ENCODE results near the gene IMPDH1.
A peak's percentile ranks its signal among the peaks of the same experiment; 100 is the strongest.

Gene IMPDH1

GRCh38 chr7:128448751-128449302 is 39.0 kb upstream of the IMPDH1 start:
- H3K4ac ChIP-seq (ENCODE audit: low read length): no peak overlapping the region
- no CpG with 5 or more reads among the region's 6 CpGs for WGBS, 2 donors (ENCODE audit: extremely low coverage in 2 of 2, insufficient read length in 2 of 2, insufficient replicate concordance in 1 of 2)
- H2BK5ac ChIP-seq (ENCODE audit: low read length): no peak overlapping the region
- no peaks in the 10 kb centered on the region for H3K9me3 ChIP-seq (replicated peaks in 1 of 2; ENCODE audit: control insufficient read depth in 2 of 2, insufficient read depth in 1 of 2, low read depth in 1 of 2, low read length in 2 of 2)
- H3K4me3 ChIP-seq (ENCODE audit: low read length in 2 of 2): no peak overlapping the region
- no peaks in the 10 kb centered on the region for H3K36me3 ChIP-seq (replicated peaks in 1 of 2; ENCODE audit: control insufficient read depth in 2 of 2, insufficient read depth in 2 of 2, low read length in 2 of 2)
- H2BK12ac ChIP-seq (ENCODE audit: low read length): no peak overlapping the region
- DNase-seq (ENCODE audit: low spot score): no peak
- no peak overlapping the region for H2AK5ac ChIP-seq (ENCODE audit: low read depth, low read length)
- H4K91ac ChIP-seq (ENCODE audit: low read depth, low read length, poor library complexity): no peak overlapping the region
- no peak overlapping the region for H3K27ac ChIP-seq (replicated peaks; ENCODE audit: low read length)
- H3K23ac ChIP-seq (ENCODE audit: low read depth, low read length, poor library complexity): no peak overlapping the region
- H3K18ac ChIP-seq (ENCODE audit: low read length): no peak overlapping the region
- H3K4me1 ChIP-seq (ENCODE audit: control insufficient read depth in 2 of 2, insufficient read depth in 1 of 2, low read depth in 1 of 2, low read length in 2 of 2): no peaks in the 10 kb centered on the region
- H3K27me3 ChIP-seq (ENCODE audit: control insufficient read depth in 3 of 3, insufficient read depth in 3 of 3, low read depth in 1 of 3, low read length in 3 of 3): peaks cover 0 to 37% (median 0%) of the 10 kb centered on the region in 3 experiments
- no peak overlapping the region for H2BK120ac ChIP-seq (ENCODE audit: low read depth, low read length)
- no peak overlapping the region for H3K4me2 ChIP-seq (ENCODE audit: insufficient read depth, low read length, poor library complexity, severe bottlenecking)
- H2AFZ ChIP-seq (ENCODE audit: low read length): no peak overlapping the region
- no peak overlapping the region for H3K14ac ChIP-seq (ENCODE audit: low read length)
- no peak overlapping the region for H2BK15ac ChIP-seq (ENCODE audit: low read length)
- H3K9ac ChIP-seq (ENCODE audit: low read depth, low read length, poor library complexity): no peak overlapping the region
- H4K8ac ChIP-seq (ENCODE audit: low read depth, low read length): no peak overlapping the region
- no peaks in the 10 kb centered on the region for H3K79me1 ChIP-seq (ENCODE audit: low read depth, low read length)

- no peaks in the 10 kb centered on the region for H3K4me1 ChIP-seq (ENCODE audit: control insufficient read depth in 2 of 2, insufficient read depth in 1 of 2, low read depth in 1 of 2, low read length in 2 of 2)
- DNase-seq (ENCODE audit: low spot score): no peak
- H2AK5ac ChIP-seq (ENCODE audit: low read depth, low read length): no peak overlapping the region
- H3K18ac ChIP-seq (ENCODE audit: low read length): no peak overlapping the region
- H3K23ac ChIP-seq (ENCODE audit: low read depth, low read length, poor library complexity): no peak overlapping the region
- H3K36me3 ChIP-seq (replicated peaks in 1 of 2; ENCODE audit: control insufficient read depth in 2 of 2, insufficient read depth in 2 of 2, low read length in 2 of 2): no peaks in the 10 kb centered on the region
- no peak overlapping the region for H3K4ac ChIP-seq (ENCODE audit: low read length)
- no peak overlapping the region for H2BK5ac ChIP-seq (ENCODE audit: low read length)
- no peak overlapping the region for H4K91ac ChIP-seq (ENCODE audit: low read depth, low read length, poor library complexity)
- H3K9me3 ChIP-seq (replicated peaks in 1 of 2; ENCODE audit: control insufficient read depth in 2 of 2, insufficient read depth in 1 of 2, low read depth in 1 of 2, low read length in 2 of 2): no peaks in the 10 kb centered on the region
- no peaks in the 10 kb centered on the region for H3K79me1 ChIP-seq (ENCODE audit: low read depth, low read length)
- H2BK12ac ChIP-seq (ENCODE audit: low read length): no peak overlapping the region
- no peak overlapping the region for H3K14ac ChIP-seq (ENCODE audit: low read length)
- H4K8ac ChIP-seq (ENCODE audit: low read depth, low read length): no peak overlapping the region
- no peak overlapping the region for H3K4me2 ChIP-seq (ENCODE audit: insufficient read depth, low read length, poor library complexity, severe bottlenecking)
- peaks cover 0 to 44% (median 0%) of the 10 kb centered on the region in 3 experiments for H3K27me3 ChIP-seq (ENCODE audit: control insufficient read depth in 3 of 3, insufficient read depth in 3 of 3, low read depth in 1 of 3, low read length in 3 of 3)
- no CpG with 5 or more reads among the region's 4 CpGs for WGBS, 2 donors (ENCODE audit: extremely low coverage in 2 of 2, insufficient read length in 2 of 2, insufficient replicate concordance in 1 of 2)
- no peak overlapping the region for H2BK15ac ChIP-seq (ENCODE audit: low read length)
- H2AFZ ChIP-seq (ENCODE audit: low read length): no peak overlapping the region
- H3K4me3 ChIP-seq (ENCODE audit: low read length in 2 of 2): no peak overlapping the region
- no peak overlapping the region for H3K27ac ChIP-seq (replicated peaks; ENCODE audit: low read length)
- no peak overlapping the region for H3K9ac ChIP-seq (ENCODE audit: low read depth, low read length, poor library complexity)
- H2BK120ac ChIP-seq (ENCODE audit: low read depth, low read length): no peak overlapping the region
Observed at GRCh38 chr7:128447941-128448564, 38.3 kb upstream of the IMPDH1 start.

GRCh38 chr7:128446306-128446705 is 36.5 kb upstream of the IMPDH1 start:
- H3K18ac ChIP-seq (ENCODE audit: low read length): no peak overlapping the region
- WGBS, 2 donors (ENCODE audit: extremely low coverage in 2 of 2, insufficient read length in 2 of 2, insufficient replicate concordance in 1 of 2): no CpG with 5 or more reads among the region's 5 CpGs
- H3K4me3 ChIP-seq (ENCODE audit: low read length in 2 of 2): no peak overlapping the region
- H3K23ac ChIP-seq (ENCODE audit: low read depth, low read length, poor library complexity): no peak overlapping the region
- no peak overlapping the region for H2BK120ac ChIP-seq (ENCODE audit: low read depth, low read length)
- no peak overlapping the region for H3K27ac ChIP-seq (replicated peaks; ENCODE audit: low read length)
- H4K91ac ChIP-seq (ENCODE audit: low read depth, low read length, poor library complexity): no peak overlapping the region
- no peak overlapping the region for H4K8ac ChIP-seq (ENCODE audit: low read depth, low read length)
- no peak overlapping the region for H2BK15ac ChIP-seq (ENCODE audit: low read length)
- no peak overlapping the region for H3K9ac ChIP-seq (ENCODE audit: low read depth, low read length, poor library complexity)
- DNase-seq (ENCODE audit: low spot score): no peak
- H2AFZ ChIP-seq (ENCODE audit: low read length): no peak overlapping the region
- no peaks in the 10 kb centered on the region for H3K4me1 ChIP-seq (ENCODE audit: control insufficient read depth in 2 of 2, insufficient read depth in 1 of 2, low read depth in 1 of 2, low read length in 2 of 2)
- H3K9me3 ChIP-seq (replicated peaks in 1 of 2; ENCODE audit: control insufficient read depth in 2 of 2, insufficient read depth in 1 of 2, low read depth in 1 of 2, low read length in 2 of 2): no peaks in the 10 kb centered on the region
- no peak overlapping the region for H2BK5ac ChIP-seq (ENCODE audit: low read length)
- no peak overlapping the region for H3K4me2 ChIP-seq (ENCODE audit: insufficient read depth, low read length, poor library complexity, severe bottlenecking)
- H3K27me3 ChIP-seq (ENCODE audit: control insufficient read depth in 3 of 3, insufficient read depth in 3 of 3, low read depth in 1 of 3, low read length in 3 of 3): peaks cover 0 to 47% (median 0%) of the 10 kb centered on the region in 3 experiments
- H3K79me1 ChIP-seq (ENCODE audit: low read depth, low read length): no peaks in the 10 kb centered on the region
- no peak overlapping the region for H3K14ac ChIP-seq (ENCODE audit: low read length)
- H2AK5ac ChIP-seq (ENCODE audit: low read depth, low read length): no peak overlapping the region
- H2BK12ac ChIP-seq (ENCODE audit: low read length): no peak overlapping the region
- no peak overlapping the region for H3K4ac ChIP-seq (ENCODE audit: low read length)
- no peaks in the 10 kb centered on the region for H3K36me3 ChIP-seq (replicated peaks in 1 of 2; ENCODE audit: control insufficient read depth in 2 of 2, insufficient read depth in 2 of 2, low read length in 2 of 2)

GRCh38 chr7:128443831-128444600 is 34.2 kb upstream of the IMPDH1 start:
- Histone ChIP-seq H3K36me3 (replicated peaks in 1 of 2; ENCODE audit: control insufficient read depth in 2 of 2, insufficient read depth in 2 of 2, low read length in 2 of 2) (no peaks in the 10 kb centered on the region), H2AFZ (ENCODE audit: low read length) (no peak overlapping the region), H3K4me1 (ENCODE audit: control insufficient read depth in 2 of 2, insufficient read depth in 1 of 2, low read depth in 1 of 2, low read length in 2 of 2) (no peaks in the 10 kb centered on the region), H3K9ac (ENCODE audit: low read depth, low read length, poor library complexity) (no peak overlapping the region), H3K9me3 (replicated peaks in 1 of 2; ENCODE audit: control insufficient read depth in 2 of 2, insufficient read depth in 1 of 2, low read depth in 1 of 2, low read length in 2 of 2) (no peaks in the 10 kb centered on the region), H3K23ac (ENCODE audit: low read depth, low read length, poor library complexity) (no peak overlapping the region), H3K14ac (ENCODE audit: low read length) (peak overlapping the region; percentile 48), H2BK12ac (ENCODE audit: low read length) (no peak overlapping the region), H3K4me2 (ENCODE audit: insufficient read depth, low read length, poor library complexity, severe bottlenecking) (no peak overlapping the region), H4K91ac (ENCODE audit: low read depth, low read length, poor library complexity) (no peak overlapping the region), H3K27ac (replicated peaks; ENCODE audit: low read length) (no peak overlapping the region), H3K79me1 (ENCODE audit: low read depth, low read length) (no peaks in the 10 kb centered on the region), H2AK5ac (ENCODE audit: low read depth, low read length) (no peak overlapping the region), H3K4me3 (ENCODE audit: low read length in 2 of 2) (no peak overlapping the region), H3K27me3 (ENCODE audit: control insufficient read depth in 3 of 3, insufficient read depth in 3 of 3, low read depth in 1 of 3, low read length in 3 of 3) (peaks cover 0 to 49% (median 0%) of the 10 kb centered on the region in 3 experiments), H3K18ac (ENCODE audit: low read length) (no peak overlapping the region), H2BK5ac (ENCODE audit: low read length) (no peak overlapping the region), H3K4ac (ENCODE audit: low read length) (no peak overlapping the region), H4K8ac (ENCODE audit: low read depth, low read length) (no peak overlapping the region), H2BK15ac (ENCODE audit: low read length) (no peak overlapping the region), H2BK120ac (ENCODE audit: low read depth, low read length) (no peak overlapping the region)
- no CpG with 5 or more reads among the region's 7 CpGs for WGBS, 2 donors (ENCODE audit: extremely low coverage in 2 of 2, insufficient read length in 2 of 2, insufficient replicate concordance in 1 of 2)
- no peak for DNase-seq (ENCODE audit: low spot score)
